Raji (cell line): ENCODE data around the gene PTK7.

Source experiments
- POLR2A ChIP-seq: IDR thresholded peaks from 2 replicates; pipeline ENCODE4 v1.6.1; 2011; ENCODE audit warnings: low read depth, low read length, control low read depth; ENCODE audit not compliant: insufficient read depth

The PTK7 gene

DNA sequence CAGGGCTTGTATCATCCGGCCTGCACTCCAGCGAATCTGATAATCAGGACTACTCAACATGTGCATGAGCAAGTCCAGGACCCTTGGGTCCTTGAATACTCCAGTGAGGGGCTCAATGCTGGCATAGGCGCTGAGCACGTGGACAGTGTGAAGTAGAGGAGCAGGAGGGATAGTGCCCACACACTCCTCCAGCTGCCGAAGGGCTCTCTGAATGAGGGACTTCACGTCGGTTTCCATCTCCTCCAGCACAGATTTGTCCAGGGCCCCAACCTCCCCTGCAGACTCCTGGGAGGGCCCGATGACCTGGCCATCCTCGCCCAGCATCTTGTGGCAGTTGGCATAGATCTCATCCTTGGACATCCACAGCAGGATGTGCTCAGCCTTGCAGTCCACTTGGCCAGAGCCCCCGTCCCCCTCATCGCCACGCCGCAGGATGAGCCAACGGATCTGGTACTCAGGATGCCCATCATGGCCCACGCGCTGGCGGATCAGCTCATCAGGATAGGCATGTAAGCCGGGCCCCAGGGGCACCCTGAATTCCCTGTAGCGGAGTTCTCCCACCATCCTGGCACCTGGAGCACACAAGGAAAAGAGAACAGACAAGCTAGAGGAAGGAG is 23.8 kb upstream of the PTK7 start:
- no peak for TF ChIP-seq POLR2A

DNA sequence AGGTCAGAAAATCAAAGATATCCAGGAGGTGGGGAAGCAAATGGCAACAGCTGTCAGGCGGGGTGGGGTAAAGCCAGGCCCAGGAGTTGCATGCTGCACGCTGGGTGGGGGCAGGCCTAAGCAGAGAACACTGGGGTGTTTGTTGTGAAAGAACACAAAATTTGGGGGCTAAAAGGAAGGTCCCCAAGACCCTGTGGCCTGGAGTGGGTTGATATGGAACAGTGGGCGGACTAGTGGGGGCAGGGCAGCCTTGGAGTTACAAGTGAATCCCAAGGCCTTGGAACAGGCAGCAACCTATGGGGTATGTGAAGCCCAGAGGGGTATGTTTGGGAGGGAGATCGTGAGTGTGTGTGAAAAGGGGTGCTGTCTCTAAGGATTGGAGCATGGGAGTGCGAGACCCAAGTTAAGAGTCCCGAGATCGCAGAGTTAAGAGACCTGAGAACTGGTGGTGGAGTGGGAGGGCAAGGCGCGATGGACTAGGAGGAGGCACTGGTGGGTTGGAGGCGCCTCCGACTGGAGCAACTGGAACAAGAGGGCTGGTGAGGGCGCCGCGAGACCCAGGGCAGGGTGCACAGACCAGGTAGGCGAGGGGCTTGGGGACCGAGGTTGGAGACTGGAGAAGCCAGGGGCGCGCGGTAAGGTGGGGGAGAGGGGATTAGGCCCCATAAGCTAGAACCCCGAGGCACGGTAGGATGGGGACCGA is 23.1 kb upstream of the PTK7 start:
- TF ChIP-seq POLR2A: no peak

DNA sequence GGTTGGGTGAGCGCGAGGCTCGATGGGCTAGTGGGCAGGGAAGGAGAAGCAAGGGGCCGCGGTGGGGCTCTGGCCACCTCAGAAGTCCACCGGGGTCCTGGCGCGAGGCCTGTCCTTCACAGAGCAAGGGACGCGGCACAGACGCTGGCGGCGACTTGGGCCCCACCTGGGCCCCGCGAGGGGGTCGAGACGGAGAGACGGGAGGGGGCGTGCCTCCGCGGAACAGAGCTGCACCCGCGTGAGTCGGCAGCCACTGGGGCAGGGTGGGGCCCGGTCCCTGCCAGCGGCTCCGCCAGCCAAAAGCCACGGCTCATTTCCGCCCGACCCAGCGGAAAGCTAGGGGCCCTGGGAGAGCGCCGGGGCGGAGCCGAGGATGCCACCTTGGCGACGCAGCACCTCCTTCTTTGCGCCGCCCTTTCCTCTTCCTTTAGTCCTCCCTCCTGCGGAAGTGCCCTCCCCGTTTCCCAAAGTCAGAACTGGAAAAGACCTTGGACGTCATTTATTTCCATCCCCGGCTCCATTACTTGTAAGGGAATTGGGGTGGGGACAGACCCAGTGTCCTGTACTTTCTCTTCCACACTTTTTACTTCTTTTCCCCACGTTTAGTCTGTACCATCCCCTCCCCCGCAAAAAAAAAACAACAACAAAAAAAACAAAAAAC is 22.4 kb upstream of the PTK7 start, which contains the start of gene CUL7:
Gene CUL7 (minus strand): TSS at position 307 of the 661 bp plus-strand sequence. CDS start 1,063 bp downstream, outside the sequence.
- TF ChIP-seq POLR2A: peak; percentile 84

DNA sequence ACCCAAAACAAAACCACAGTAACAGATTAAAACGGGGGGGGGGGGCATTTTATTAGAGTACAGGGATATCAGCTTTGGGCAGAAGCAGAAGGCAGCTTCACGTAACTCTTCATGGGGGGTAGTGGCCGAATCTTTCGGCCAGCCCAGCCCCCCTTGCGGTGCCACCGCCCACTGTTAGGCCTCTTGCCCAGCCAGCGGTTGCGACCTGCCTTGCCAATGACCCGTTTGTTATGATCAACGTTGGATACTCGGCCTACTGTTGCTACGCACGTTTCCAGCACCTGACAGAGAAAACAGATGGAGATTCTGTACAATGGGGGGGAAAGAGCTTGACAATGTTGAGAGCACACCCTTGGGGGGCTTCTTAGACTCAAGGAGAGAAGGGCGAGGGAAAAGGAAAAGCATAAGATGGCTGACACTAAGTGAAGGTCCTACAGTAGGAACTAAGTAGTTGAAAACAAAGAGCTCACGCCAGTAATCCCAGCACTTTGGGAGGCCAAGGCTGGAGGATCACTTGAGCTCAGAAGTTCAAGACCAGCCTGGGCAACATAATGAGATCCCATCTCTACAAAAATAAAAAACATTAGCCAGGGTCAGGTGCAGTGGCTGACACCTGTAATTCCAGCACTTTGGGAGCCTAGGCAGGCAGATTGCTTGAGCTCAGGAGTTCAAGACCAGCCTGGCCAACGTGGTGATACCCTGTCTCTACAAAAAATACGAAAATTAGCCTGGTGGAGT is 21.7 kb upstream of the PTK7 start:
- no peak for TF ChIP-seq POLR2A

DNA sequence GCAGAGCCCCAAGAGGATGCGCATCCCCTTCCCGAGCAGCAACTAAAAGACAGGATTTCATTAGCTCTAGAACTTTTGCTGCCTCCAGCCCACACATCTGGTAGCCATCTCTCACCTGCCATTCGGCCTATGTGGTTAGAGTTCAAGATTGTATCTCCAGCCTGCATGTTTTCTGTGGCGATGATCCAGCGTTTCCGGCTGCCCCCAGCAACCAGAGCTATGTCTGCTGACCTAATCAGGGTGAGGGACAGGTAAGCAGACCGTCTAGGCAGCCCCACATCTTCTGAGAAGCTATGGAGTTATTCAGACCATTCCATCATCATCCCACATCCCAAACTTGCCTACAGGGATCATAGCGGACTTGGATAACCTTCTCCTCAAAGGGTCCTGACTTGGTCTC is 20.1 kb upstream of the PTK7 start:
- no peak for TF ChIP-seq POLR2A

DNA sequence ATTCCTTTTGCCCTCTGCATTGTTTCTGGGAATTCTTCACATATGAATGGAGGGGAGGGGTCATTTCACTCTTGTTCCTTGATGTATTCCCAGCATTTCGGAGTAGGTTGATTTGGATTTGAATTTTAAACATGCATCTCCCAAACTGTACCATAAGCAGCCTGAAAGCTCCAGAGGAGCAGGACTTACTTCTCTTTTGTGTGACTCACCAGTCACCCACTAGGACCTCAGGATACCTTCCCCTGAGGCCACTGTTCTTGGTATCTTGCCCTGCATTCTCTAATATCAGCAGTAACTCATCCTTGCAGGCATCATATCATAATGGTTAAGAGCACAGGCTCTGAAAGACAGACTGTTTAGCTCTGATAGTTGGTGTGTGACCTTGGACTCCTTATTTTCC is 17.6 kb upstream of the PTK7 start:
- TF ChIP-seq POLR2A: no peak

DNA sequence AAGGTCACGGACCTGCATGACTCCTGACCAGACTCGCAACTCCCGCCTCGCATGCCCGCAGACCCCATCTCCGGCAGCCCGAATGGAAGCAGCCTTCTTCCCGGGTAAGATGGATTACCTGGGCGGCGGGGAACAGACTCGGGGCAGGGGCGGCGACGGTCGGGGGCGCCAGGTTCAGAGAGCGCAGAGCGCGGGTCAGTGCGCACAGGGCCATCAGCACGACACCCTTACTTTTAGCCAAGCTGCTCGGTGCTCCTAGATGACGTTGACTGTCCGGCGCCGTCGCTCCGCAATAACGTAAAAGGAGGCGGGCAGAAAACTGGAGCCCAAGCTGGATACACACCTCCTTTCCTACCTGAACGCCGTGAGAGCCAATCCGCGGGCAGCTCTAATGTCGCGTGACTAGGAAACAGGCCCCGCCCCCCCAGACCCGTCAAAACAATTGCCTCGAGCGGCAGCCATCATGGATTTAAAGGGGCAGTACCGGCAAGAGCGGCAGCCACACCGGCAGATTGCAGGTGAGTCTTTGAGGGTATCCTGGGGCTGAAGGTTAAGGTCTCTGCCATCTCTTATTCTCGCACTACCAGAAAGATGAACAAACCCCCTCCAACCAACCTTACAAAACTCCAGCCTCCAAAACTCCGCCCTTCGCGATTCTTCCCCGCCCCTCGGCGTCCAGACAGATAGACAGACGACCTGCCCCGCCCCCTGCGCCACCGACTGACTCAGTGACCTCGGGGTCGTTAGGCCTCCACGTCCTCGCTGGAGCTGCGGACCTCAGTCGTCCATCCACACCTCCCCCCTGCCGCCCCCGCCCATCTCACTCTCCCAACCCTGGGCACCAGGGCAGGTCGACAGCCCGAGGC is 16.7 kb upstream of the PTK7 start, which contains the start of the genes KLC4 and MRPL2:
Gene KLC4 (plus strand): TSS at position 464 of the 866 bp plus-strand sequence. CDS start 1,705 bp downstream, outside the sequence.
Gene MRPL2 (minus strand): TSS at position 267 of the 866 bp plus-strand sequence. CDS start 53 bp downstream, at position 214.
- TF ChIP-seq POLR2A: peak; percentile 89

DNA sequence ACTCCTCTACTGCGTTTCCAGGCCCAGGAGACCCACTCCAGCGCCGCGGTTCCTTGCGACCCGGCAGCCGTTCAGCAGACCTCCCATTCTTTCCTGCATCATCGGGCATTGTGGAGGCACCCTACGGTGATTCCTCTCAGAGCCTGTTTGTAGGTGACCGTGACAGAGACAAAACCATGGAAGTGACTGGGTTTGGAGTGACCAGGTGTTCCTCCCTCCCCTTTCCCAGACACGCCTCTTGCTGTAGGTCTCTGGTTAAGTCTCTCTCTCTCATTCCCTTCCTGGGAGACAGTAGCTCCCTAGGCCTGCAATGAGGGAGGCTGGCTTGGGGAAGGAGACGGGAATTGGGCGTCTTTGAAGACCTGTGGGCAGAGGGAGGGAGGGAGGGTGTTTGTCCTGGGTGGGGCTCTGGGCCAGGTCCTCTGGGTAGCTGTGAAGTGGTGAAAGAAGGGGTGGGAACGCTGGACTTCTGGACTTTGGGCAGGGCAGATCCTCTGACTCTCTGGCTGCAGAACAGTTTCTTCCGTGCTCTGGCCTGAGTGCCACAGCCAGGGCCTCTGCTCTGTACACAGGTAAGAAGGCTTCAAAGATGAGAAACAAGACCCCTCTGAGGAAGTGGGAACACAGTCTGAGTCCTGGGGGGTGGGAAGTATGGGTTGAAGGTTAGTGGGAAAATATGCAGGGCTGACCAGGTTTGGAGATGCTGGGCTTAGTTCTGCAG is 15.9 kb upstream of the PTK7 start:
- TF ChIP-seq POLR2A: no peak

DNA sequence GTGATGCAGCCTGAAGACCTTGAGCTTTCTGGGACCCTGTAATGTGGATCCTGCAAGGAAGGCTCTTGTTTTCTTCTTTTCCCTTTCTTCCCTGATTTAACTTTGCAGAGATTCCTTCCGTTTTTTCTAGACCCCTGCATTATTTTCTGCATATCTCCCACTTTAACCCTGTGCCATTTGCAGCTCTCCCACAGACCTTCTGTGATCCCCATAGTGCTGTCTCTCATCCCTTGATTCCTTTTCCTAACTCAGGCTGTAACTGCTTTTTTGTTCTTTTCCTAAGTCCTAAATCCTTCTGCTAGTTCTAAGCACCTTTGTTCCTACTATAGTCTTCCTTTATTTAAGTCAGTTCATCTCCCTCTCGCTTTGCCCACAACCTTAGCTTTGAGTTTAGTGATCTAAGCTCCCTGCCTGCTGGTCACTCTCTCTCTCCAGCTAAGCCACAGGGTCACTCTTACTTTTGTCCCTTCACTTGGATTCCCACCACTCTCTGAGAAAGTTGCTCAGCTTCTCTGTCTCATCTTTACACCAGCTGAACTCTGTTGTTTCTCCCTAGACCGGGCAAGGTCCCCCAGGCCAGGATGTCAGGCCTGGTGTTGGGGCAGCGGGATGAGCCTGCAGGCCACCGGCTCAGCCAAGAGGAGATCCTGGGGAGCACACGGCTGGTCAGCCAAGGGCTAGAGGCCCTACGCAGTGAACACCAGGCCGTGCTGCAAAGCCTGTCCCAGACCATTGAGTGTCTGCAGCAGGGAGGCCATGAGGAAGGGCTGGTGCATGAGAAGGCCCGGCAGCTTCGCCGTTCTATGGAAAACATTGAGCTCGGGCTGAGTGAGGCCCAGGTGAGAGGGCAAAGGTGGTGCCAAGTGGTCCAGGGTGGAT is 15.1 kb upstream of the PTK7 start:
- TF ChIP-seq POLR2A: no peak

DNA sequence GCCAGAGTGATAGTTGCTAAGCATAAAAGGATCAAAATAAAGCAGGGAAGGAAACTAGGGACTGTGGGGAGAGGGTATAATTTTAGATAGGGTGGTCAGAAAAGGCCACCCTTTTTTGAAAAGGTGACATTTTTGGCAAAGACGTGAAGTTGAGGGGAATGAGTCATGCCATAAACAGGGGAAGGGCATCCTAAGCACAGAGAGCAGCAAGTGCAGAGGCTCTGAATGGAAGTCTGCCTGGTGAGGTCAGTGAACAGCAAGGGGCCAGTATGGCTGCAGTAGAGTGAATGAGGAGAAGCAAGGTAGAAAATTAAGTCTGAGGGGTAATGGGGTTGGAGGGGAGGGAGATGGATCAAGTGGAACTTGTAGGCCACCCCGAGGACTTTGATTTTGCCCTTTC is 14.3 kb upstream of the PTK7 start:
- no peak for TF ChIP-seq POLR2A

DNA sequence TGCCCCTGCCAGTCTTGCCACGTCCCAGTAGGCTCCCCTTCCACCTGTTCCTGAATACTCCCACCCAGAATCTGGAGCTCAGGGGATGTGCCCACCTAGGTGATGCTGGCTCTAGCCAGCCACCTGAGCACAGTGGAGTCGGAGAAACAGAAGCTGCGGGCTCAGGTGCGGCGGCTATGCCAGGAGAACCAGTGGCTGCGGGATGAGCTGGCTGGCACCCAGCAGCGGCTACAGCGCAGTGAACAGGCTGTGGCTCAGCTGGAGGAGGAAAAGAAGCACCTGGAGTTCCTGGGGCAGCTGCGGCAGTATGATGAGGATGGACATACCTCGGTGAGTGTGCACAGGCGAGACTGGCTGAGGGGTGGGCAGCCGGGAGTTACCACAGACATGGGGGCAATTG is 13.3 kb upstream of the PTK7 start:
- TF ChIP-seq POLR2A: no peak

DNA sequence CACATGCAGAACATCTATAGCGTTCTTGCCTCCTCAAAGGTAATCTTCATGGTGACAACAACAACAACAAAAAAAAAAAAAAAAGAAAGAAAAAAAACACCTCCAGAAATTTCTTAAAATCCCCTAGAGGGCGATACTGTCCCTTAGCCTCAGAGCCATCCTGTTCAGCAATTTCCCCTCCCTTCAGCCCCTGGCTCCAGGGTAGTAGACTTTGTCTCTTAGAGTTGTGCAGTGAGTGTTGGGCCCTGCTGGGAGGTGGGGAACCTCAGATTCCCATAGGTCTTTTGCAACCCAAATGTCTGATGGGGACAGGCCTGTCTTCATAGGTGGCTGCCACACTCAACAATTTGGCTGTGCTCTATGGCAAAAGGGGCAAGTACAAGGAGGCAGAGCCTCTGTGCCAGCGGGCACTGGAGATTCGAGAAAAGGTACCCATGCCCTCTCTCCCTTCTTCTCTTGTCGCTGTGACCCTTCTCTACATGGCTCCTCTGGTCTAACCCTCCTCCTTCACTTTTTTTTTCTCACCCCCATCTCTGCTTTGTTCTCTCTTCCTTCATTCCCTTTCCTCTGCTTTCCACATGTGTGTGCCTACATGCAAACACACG is 6.0 kb upstream of the PTK7 start:
- TF ChIP-seq POLR2A: no peak
